22Rv1 (cell line): ENCODE measurements around the gene RD3L.

Experiments
- CTCF ChIP-seq: fragments of 450-650 bp; IDR thresholded peaks from 2 replicates; pipeline ENCODE4 v1.5.1; 2017; ENCODE audit warnings: mild to moderate bottlenecking
- ZFX ChIP-seq: fragments of 450-650 bp; IDR thresholded peaks from 2 replicates; pipeline ENCODE4 v1.6.1; 2017; ENCODE audit warnings: antibody characterized with exemption, borderline replicate concordance

GRCh38 chr14:103897075-103897947, 45.0 kb downstream of the RD3L start:
- TF ChIP-seq CTCF = no peak
- TF ChIP-seq ZFX = no peak
